HG02610 (cell line): Measurements from ENCODE around the gene MLST8.

Experiments
- ATAC-seq: cut with Tn5 transposase; IDR thresholded peaks from one replicate; pipeline ENCODE4 v1.9.1; 2021; ENCODE audit warnings: mild to moderate bottlenecking, moderate library complexity; ENCODE audit not compliant: unreplicated experiment

Gene MLST8, protein sequence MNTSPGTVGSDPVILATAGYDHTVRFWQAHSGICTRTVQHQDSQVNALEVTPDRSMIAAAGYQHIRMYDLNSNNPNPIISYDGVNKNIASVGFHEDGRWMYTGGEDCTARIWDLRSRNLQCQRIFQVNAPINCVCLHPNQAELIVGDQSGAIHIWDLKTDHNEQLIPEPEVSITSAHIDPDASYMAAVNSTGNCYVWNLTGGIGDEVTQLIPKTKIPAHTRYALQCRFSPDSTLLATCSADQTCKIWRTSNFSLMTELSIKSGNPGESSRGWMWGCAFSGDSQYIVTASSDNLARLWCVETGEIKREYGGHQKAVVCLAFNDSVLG

DNA sequence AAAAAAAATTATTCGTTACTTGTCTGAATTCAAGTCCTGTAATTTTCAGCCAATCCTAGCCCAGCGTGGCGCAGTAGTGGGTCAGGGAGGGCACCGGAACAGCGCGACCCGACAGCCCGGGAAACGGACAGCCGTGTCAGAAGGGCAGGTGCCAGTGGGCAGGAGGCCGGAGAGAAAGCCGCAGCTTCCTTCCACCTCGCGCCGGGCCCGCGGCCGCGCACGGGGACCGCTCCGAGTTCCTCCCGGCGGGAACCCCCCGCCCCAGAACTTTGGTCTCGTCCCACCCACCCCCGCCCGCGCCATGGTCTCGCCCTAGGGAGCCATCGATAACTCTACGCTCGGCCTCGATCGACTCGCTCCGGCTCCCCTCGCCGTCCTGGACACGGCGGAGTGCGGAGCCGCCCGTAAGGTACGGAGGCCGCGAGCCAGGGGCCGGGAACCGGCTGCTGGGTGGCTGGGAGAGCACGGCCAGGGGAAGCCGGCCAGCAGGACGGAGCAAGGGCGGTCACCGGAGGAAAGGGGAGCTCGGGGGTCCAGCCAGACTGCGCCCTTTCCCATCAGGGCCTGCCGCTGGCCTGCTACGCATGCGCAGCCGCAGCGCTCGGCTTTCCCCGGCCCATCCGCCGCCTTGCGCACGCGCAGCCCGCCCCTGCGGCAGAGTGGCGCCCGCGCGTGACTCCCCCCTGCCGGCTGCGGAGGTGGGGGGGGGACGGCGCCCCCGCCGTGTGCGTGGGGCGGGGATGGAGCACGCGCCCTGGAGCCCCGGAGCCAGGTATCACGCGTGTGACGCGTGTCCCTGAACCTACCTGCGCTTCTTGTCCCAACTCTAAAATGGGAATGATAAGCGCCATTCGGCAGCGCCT lies at the start of gene MLST8:
Gene MLST8 (plus strand): TSS at position 351 of the 863 bp plus-strand sequence. CDS start 632 bp downstream, outside the sequence.
- ATAC-seq = peak; percentile 60

DNA sequence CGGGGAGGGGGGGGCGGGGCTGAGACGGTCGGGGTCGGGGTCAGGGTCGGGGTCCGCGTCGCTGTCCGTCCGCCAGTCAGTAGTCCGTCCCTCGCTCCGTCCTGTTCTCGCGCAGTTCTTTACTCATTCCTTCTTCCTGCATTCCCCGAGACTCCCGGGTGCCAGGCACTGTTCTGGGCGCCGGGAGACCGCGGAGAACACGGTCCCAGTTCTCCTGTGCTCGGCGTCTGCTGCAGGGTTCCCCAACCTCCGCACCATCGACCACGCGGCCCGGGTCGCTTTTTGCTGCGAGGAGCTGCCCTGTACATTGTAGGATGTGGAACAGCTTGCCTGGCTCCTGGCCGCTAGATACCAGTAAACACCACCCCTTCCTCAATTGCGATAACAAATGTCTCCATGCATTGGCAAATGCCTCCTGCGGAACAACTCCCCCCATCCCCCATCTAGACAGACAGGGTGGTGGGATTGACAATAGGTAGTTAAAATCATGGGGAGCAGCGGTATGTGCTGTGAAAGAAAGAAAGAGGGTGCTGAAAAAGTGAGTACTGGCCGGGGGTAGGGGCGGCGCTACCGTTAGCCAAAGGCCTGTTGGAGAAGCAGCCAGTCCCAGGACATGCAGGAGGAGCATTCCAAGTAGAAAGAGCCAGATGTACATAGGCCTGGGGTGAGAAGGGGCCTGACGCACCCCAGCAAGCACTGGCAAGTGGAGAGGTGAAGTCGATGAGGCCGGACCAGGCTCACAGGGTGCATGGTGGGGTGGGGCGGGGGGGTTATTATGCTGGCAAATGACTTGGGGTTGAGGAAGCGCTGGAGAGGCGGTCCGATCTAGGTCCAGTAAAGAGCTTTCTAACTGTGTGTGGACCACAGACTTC lies 49.0 kb upstream of the MLST8 start:
- no peak for ATAC-seq

DNA sequence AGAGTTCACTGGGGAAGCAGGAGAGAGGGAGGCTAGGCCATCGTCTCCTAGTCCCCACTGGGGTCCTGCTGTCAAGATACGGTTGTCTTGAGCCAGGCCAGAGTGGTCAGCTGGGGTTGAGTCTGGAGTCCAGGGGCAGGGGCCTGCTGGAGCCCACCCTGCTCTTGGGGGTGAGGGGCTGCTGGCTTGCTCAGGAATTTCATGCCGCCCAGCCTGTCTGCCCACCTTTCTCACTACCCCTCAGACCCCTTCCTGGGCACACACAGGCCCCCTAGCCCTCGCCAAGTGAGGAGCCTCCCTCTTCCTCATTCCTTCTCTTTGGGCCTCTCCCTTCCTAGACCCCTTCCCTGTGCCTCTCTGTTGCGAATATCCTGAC lies 48.4 kb upstream of the MLST8 start:
- ATAC-seq = no peak

DNA sequence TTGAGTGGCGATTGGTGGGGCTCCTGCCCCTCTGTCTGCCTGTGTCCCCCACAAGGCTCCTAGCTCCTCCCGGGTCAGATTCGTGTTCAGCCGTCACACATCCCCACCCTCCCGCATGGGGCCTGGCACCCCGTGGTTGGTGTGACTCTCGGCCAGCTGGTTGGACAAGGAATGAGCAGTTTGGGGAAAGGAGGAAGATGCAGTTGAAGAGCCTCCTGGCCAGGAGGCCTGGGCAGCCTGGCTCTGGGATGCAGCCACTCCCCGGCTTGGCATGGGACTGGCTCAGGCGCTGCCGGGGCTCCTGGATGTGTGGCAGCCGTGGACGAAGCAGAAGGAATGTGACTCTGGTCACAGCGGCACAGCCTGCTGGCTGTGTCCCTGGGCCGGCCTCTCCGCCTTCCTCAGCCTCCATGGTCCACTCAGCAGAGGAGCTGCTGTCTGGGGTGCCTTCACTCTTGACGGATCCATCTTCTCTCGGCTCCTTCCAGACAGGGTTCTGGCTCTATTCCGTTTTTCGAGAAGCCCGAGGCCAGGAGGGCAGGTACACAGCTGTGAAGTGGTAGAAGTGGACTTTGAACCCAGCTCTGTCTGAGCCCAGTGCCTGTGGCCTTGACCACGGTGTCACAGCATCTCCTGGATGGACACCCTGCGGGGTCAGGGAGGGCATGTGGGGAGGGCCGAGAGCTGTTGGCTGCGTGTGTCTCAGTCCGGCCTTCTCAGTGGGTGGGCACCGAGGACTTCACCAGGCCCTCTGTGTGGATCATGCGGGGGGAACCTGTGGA lies 47.6 kb upstream of the MLST8 start:
- ATAC-seq = no peak

DNA sequence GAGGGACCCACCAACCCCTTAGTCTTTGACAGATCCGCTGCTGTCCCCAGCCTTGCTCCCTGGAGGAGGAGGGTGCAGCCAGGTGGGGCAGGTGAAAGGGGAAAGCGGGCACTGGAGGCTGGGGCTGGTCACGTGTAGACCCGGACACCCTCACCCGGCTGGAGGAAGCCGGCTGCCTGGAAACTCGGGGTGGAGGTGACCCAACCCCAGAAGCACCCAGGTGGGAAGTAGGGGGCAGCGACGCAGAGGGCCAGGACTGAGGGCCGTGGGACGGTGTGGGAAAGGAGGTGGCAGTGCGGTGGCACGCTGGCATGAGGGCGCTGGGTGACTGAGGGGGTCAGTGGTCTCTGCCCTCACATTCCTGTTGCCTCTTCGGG lies 47.0 kb upstream of the MLST8 start:
- no peak for ATAC-seq

DNA sequence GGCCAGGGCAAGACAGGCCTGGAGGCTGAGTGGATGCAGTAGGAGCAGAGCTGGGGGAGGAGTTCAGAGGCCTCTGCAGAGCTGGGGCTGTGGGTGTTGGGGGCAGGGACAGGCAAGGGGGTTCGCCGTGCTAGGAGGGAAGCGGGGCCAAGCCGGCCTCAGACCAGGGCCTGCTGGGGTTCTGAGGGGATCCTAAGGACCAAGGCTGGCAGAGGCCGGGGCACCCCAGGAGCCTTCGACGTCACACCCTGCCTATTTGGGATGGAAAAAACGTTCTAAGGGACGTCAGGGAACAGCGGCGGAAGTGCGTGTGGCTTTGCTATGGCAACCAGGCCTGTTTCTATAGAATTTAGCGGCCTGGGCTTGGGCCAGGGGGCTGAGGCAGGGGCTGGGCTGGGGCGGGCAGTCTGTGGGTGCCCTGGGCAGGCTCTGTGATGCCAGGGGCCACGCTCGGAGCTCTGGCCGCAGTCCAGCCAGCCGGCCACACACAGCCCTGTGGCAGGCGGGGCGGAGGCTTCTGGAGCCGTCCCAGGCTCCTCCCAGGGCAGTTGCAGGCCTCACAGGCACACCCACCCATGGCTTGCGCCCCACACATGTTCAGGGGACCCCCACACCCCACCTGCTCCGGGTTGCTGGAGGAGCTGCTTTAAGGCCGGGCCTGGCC lies 45.9 kb upstream of the MLST8 start:
- no peak for ATAC-seq

DNA sequence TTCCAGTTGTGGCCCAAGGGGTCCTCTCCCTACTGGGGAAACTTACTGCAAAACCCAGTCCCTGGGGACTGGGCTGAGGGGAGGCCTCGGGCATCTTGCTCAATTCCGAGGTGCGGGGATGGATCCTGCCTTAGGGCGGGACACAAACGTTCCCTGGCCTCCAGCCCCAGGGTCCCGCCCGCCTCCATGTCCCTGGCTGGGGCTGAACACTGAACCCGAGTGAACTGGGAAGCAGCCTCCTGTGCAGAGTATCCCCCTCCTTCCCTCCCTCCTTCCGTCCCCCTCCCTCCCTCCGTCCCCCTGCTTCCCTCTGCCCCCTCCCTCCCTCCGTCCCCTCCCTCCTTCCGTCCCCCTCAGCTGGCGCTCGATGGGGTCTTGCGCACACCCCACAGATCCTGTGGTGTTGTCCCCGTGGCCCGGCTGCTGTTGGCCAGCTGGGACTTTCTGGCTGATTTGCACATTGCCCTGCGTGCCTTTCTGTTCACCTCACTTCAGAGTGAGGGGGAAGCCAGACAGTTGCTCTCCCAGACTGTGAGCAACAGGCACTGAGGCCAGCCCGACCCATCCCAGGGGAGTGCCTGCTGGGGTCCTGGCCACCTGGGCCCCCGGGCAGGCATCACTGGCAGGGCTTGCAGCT lies 44.2 kb upstream of the MLST8 start:
- ATAC-seq = no peak

DNA sequence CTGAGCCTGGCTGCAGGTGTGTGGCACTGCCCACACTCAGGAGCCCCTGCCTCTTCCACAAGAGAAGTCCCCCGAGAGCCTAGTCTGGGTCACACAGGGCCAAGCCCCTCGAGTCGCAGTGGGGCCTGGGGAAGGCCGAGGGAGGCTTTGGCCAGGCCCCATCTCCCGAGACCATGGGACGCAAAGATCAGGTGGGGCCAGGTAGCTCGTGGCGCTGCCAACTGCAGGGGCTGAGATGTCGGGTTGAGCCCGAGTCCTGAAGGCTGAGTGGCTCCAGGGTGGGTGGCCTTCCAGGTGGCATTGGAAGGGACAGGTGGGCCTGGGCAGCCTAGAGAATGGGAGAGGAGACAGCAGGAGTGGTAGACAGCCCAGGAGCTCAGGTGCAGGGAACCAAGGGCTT lies 43.3 kb upstream of the MLST8 start:
- no peak for ATAC-seq

DNA sequence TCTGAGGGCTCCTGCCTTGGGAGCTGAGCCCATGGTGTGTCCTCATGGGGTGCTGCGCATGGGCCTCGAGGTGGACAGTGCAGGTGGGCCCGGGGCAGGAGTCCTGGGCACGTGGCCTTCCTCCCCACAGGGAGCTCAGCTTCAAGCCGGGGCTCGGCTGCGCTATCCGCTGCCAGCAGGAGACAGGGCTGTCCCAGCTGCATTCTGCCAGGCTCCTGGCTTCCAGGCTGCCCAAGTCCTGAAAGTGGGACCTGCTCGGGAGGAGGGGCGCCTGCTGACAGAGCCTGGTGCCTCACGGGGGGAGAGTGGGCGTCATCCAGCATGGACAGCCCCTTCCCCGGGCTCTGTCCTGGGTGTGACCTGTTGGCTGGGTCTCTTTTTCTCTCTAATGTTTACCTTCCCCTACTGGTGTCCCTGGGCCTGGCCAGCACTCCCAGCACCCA lies 42.6 kb upstream of the MLST8 start:
- no peak for ATAC-seq

DNA sequence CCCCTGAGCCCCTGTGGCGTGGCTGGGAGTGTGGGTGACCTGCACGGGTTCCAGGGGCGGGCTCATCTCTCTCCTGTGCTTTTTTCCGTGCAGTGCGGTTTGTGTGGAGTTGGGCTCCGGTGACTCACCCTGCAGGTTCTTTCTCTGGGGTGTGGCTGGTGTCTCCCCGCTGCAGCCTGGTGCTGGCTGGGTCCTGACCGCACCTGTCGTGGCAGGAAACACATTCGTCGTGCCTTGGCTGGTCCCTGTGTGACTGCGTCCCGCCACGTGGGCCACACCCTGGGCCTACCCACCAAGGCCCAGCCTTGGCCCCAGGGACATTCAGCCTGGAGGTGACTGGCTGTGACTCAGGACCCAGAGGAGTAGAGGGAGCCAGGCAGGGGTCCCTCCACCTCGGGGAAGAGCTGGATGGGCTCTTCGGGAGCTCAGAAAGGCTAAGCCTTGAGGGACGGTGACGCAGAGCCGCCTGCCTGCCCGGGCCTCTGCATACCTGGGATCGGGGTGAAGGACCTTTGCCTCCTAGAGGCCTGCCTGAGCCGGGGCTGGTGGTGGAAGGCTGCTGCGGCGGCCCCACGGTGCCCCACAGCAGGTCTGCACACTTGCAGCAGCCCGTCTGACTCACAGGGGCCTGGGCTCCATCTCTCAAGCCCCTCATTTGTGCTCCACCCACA lies 41.9 kb upstream of the MLST8 start:
- no peak for ATAC-seq

DNA sequence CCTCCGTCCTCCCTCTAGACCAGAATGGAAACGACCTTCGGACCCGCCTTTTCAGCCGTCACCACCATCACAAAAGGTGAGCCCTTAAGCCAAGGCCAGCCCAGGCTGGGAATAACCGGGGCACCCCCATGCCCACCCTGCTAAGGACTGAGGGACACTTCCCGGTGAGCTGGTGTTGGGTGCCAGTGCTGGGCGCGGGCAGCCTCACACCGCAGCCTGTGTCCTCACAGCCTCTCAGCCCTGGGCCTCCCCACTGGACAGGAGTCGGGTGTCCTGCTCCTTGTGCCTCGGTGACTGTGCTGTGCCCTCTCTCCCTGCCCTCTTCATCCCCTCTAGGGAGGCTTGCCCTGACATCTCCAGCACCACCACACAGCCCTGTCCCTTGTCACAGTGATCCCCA lies 39.4 kb upstream of the MLST8 start:
- ATAC-seq = no peak

DNA sequence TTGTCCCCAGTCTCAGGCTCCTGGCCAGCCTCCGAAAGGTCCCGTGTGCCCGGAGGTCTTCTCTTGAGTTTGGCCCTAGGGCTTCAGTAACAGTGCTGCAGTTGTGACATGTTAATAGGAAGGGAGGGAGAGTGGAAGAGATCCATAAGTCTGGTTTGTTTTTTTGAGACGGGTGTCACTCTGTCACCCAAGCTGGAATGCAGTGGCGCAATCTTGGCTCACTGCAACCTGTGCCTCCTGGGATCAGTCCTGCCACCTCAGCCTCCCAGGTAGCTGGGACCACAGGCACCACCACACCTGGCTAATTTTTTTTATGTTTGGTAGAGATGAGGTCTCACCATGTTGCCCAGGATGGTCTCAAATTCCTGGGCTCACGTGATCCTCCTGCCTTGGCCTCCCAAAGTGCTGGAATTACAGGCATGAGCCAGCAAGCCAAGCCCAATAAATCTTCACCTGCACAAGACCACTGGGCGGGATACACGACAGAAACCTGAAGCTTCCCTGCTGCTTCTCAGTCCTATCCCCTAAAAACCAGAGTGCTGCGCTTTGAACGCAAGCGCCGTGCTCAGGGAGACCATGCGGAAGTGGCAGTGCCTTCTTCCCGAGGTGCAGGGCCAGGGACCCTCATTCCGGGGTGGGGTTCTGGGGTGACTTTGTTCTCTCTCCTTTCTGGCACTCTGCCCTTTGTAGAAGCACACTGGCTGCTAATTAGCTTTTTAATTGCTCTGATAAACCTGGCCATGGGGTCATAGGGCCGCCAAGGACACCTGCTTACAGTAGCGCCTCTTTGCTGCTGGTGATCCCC lies 38.8 kb upstream of the MLST8 start:
- no peak for ATAC-seq

DNA sequence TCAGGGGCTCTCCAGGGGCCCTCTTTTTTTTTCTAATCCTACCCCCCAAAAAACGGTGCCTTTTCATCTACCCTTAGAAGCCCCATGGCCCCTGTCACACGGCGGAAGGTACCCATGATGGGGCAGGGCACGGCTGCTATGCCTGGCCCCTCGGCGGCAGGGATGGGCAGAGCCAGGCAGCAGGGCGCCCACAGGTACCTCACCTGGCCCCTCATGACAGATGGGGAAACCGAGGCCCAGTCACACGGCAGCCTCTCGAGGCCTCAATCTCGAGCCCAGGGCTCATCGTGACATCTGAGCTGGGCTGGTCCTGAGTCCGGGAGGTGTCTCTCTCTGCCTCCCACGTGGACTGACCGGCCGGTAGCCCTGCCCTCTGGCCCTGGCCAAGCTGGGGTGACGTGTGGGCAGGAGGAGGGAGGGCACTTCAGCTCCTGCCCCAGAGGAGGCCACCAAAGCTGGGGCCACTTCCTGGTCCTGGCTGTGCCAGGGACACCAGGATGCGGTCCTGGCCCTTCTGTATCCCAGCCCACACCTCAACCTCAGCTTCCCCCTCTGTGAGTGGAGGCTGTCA lies 38.1 kb upstream of the MLST8 start:
- ATAC-seq = no peak

DNA sequence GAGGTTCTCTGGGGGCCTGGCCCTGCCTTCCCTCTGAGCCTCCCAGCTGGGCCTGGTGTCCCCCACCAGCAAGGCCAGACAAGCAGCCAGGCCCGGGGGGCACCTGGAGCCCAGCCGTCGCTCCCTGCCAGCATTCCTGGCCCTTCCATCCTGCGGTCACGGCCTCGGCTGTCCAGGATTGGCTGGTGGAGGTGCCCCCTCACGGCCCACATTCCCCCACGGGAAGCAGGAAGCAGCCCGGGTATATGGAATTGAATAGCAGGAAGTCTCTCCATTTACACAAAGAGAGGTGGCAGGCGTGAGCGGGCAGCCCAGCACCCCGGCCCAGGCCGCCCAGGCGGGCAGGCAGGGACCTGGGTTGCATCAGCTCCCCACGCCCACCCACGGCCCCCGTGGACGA lies 35.2 kb upstream of the MLST8 start:
- ATAC-seq = no peak

DNA sequence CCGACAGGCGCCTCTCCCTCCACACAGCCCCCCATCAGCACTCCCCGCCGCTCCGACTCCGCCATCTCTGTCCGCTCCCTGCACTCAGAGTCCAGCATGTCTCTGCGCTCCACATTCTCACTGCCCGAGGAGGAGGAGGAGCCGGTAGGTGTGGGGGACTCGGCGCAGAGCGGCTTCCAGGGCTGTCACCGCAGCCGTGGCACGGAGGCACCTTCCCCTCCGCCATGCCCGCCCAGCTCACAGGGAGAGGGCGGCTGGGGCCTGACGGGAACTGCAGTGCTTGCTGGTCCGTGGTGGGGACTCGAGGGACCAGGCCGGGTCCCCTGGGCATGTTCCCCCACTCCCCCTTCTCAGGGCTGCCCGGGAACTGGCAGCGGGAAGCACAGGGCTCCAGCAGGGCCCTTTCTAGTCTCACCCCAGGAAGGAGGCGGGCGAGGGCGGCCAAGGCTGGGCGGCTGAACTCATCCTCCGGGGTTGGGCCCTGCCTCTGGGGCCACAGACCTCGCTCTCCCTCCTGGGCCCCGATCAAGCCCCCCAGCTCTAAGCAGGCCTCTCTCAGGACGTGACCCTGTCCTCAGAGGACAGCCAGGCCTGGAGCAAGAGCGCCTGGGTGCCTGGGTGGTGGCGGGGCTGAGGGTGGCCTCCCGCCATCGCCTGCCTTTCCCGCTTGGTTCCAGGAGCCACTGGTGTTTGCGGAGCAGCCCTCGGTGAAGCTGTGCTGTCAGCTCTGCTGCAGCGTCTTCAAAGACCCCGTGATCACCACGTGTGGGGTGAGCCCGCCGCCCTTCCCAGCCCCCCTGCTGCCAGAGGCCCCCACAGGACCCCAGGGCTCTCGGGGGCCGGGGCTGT lies 34.4 kb upstream of the MLST8 start:
- no peak for ATAC-seq

DNA sequence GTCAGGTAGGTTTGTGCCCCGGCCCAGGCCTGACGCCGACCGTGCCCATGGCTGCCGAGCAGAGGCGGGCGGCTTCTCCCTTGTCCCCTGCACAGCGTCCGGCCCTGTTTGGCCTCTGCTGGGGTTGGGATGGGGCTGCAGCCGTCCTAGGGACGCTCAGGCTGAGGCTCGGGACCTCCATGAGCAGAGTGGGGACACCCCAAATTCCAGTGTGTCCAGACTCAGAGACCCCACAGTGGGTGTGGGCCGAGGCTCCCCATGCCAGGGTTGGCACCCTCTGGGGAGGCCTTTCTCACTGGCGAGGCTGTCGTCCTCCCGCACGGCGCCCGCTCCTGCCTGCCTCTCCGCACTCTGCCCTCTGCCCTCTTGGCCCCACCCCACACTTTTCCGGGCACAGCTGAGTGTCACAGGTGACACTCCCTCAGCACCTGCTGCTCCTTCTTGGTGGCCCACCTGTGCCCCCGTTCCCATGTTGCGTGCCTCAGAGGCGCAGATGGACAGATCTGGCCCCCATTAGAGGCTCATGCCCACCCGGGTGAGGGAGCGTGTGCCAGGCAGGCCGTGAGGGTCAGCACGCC lies 33.6 kb upstream of the MLST8 start:
- ATAC-seq = no peak
